Stimulated activated CD8-positive, alpha-beta memory T cell treated with anti-CD3 and anti-CD28 coated beads, Interleukin-12 subunit alpha, Interleukin-12 subunit beta, amount 100 ng/mL, for 24 hours (primary cell): ENCODE data around the gene THRAP3.
"Not testable (repeated sequence)": the region's sequence is repeated elsewhere in the genome, so short reads cannot be mapped to it uniquely, and the experiment has no call there.

Experiments
- DNase-seq: peaks from one replicate; pipeline ENCODE4 v3.0.0-alpha.2; 2020; ENCODE audit errors: extremely low read depth

Gene THRAP3, protein sequence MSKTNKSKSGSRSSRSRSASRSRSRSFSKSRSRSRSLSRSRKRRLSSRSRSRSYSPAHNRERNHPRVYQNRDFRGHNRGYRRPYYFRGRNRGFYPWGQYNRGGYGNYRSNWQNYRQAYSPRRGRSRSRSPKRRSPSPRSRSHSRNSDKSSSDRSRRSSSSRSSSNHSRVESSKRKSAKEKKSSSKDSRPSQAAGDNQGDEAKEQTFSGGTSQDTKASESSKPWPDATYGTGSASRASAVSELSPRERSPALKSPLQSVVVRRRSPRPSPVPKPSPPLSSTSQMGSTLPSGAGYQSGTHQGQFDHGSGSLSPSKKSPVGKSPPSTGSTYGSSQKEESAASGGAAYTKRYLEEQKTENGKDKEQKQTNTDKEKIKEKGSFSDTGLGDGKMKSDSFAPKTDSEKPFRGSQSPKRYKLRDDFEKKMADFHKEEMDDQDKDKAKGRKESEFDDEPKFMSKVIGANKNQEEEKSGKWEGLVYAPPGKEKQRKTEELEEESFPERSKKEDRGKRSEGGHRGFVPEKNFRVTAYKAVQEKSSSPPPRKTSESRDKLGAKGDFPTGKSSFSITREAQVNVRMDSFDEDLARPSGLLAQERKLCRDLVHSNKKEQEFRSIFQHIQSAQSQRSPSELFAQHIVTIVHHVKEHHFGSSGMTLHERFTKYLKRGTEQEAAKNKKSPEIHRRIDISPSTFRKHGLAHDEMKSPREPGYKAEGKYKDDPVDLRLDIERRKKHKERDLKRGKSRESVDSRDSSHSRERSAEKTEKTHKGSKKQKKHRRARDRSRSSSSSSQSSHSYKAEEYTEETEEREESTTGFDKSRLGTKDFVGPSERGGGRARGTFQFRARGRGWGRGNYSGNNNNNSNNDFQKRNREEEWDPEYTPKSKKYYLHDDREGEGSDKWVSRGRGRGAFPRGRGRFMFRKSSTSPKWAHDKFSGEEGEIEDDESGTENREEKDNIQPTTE

DNA sequence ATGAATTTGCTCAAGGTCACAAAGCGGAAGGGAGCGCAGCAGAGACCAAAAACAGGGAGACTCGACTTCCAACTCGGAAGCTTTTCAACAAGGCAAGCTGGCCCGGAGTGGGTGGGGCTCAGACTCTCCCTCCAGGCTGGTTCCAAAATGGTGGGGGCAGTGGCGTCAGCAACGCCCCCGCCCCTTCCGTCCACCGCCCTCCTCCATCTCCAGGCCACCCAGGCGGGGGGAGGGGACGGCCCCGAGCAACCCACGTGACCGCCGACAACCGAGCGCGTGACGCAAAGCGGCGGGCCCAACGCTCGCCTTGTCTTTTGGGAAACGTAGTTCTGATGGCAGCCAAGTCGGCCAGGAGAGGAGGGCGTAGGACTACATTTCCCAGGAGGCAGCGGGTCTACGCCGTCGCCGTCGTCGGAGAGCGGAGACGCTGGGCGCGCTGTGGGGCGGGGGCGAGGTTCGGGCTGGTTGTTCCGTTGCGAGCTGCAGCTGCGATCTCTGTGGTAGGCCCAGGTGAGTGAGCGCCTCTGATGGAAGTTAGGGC is at the start of gene THRAP3:
TSS of gene THRAP3 (plus strand) at position 448 of the 541 bp plus-strand sequence. CDS start 58,121 bp downstream, outside the sequence.
- DNase-seq: peak; percentile 98

DNA sequence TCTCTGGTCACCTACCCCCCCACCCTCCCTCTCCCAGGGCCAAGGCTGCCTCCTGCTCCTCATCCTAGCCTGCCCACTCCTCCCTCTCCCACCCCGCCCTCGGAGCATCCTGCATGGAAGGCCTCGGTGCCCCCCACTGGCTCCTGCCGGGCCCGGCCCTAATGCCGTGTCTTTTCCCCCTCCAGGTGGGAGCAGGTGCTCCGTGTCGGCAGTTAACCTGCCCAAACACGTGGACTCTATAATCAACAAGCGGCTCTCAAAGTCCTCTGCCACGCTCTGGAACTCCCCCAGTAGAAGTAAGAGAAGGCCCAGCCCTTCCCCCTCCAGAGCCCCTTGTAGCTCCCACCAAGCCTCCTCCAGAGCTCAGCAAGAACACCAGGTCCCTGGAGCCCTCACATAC is 49.5 kb upstream of the THRAP3 start:
- DNase-seq: no peak

DNA sequence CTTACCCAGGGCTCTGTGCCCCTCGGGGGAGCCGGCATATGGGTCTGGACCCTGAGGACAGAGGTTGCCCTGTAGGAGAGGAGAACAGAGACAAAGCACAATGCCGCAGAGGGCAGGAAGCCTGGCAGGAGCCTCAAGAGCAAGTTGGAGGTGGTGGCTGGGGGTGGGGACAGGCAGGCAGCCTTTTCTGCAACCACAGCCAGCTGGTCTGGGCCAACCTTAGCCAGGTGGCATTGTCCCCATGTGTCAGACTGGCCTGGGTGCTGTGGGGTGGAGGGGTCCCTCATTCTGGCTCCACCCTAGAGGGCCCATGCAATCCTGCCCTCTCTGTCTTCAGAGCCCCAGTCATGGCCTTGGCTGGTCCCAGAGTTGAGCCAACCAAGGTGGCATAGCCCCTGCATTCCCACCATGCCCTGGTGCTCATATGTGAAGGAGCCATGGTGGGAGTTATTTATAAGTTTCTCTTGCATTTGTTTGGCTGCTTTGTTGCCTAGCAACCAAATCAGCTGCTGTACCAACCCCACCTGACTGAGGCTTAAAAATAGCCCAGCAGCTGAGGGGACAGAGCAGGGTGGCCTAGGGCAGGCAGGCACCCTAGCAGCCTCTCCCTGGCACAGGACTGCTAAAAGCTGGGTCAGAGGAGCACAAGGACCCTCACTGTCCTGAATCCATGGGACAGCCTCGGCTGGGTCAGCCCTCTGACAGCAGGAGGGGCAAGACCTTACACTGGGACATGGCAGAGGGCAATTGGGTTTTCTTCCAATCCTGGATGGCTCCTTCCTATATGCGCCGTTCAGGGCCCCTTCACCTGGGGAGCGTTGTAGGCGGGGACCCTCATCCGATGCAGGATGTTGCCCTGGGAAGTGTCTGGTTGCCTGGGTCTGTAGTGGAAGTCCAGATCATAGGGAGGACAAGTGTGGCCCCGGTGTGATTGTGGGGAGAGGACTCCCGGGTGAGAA is 48.8 kb upstream of the THRAP3 start:
- DNase-seq: no peak

DNA sequence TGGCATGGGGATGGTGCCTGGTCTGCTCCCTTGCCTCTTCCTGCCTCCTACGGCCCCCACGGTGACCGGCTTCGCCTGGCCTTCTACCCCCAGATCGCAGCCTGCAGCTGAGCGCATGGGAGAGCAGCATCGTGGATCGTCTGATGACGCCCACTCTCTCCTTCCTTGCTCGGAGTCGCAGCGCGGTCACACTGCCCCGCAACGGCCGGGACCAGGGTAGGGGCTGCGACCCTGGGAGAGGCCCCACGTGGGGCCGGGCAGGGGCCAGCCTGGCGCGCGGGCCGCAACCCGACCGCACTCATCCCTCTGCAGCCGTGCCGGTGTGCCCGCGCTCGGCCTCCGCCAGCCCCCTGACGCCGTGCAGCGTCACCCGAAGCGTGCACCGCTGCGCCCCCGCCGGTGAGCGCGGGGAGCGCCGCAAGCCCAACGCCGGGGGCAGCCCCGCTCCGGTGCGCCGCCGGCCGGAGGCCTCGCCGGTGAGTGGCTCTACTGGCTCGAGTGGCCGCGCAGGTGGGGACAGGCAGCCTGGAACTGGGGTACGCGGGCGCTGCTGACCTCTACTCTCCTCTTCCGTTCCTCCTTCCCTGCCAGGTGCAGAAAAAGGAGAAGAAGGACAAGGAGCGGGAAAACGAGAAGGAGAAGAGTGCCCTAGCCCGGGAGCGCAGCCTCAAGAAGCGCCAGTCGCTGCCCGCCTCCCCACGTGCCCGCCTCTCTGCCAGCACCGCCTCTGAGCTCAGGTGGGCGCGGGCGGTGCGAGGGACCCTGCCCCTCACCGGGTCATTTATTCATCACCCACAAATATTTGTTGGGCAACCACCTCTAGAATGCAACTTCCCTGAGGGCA is 47.9 kb upstream of the THRAP3 start:
- no peak for DNase-seq

DNA sequence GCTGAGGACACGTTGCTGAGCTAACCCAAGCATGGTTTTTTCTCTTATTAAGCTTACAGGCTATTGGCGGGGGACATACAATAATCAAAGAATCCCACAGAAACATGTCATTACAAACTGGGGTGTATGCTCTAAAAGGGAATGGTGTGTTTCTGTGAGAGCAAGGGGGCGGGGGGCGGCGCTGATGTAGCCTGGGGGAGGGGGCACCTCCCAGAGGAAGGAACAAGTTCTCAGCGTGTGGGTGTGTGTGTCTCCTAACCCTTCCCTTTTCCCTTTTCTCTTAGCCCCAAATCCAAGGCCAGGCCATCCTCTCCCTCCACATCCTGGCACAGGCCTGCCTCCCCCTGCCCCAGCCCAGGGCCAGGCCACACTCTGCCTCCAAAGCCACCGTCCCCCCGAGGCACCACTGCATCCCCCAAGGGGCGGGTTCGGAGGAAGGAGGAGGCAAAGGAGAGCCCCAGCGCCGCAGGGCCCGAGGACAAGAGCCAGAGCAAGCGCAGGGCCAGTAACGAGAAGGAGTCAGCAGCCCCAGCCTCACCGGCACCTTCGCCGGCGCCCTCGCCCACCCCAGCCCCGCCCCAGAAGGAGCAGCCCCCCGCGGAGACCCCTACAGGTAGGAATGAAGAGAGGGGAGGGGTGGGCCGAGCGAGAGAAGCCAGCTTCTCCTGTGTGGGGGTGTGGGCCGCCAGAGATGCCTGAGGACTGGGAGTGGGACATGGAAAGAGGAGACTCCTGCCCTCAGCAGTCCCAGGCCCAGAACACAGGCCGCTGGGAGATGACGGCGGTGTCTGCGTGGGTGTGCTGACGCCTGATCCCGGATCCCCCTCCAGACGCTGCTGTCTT is 46.4 kb upstream of the THRAP3 start:
- DNase-seq: no peak

DNA sequence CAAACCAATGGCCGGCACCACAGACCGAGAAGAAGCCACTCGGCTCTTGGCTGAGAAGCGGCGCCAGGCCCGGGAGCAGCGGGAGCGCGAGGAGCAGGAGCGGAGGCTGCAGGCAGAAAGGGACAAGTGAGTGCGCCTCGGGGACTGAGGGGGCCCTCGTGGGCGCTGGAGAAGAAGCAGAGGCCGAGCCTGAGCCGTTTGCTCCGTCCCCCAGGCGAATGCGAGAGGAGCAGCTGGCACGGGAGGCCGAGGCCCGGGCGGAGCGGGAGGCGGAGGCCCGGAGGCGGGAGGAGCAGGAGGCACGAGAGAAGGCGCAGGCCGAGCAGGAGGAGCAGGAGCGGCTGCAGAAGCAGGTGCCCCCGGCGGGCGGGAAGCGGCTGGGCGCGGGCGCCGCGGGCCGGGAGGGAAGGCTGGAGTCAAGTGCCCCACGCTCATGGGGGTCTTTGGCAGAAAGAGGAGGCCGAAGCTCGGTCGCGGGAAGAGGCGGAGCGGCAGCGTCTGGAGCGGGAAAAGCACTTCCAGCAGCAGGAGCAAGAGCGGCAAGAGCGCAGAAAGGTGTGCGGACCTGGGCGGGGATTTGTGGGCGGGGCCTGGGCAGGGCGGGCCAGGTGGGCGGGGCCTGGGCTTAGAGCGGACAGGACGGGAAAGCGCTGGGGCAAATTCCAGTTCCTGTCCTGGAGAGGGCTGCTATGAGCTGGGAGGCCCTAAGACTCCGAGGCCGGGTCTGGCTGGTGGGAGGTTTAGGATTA is 45.6 kb upstream of the THRAP3 start:
- DNase-seq: no peak

DNA sequence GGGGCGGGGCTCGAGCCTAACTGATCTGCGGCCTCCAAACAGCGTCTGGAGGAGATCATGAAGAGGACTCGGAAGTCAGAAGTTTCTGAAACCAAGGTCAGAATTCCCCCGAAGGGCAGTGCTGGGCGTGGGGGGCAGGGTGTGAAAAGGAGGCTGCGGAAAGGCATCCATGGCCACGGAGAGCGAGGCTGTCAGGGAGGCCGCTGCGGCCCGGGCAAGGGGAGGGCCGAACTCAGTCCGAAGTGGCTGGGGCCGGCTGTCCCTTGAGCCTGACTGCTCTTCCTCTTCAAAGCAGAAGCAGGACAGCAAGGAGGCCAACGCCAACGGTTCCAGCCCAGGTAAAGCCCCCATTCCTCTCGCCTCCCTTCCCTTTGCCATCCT is 45.0 kb upstream of the THRAP3 start:
- DNase-seq: no peak

DNA sequence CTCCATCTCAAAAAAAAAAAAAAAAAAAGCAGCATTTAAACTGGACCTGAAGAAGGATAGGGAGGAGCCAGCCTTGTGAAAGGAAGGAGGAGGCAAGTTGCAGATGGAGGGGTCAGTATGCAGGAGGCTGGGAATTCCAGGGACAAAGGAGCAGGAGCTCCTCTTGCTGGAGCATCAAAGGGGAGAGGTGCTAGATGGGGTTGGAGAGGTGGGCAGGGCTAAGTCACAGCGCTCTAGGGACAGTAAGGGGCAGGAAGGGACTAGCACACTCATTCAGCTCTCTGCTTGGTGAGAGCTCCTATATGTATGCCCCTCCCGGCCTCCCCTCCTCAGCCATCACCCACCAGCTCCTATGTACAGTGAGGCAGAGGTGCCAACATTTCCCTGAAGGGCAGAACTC is 41.5 kb upstream of the THRAP3 start:
- no peak for DNase-seq

DNA sequence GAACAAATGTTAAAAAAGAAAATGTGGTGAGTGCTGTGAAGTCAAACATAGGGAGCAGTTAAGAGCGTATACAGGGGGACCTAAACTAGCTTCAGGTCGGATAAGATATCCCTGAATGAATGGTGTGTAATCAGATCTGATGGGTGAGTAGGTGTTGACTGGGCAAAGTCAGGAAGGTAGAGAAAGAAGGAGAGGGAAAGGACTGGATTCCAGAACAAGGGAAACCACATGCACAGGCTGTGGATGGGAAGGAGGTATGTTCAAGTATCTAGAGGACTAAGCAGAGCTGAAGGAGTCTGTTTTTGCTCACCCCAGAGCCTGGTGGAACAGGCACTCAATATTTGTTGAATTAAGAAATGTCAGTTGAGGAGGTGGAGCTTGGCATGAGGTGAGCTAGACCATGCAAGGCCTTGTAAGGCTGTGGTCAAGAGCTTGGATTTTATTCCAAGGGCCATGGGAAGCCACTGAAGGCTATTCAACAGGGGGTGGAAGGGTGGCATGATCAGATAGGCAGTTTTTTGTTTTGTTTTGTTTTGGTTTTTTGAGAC is 40.9 kb upstream of the THRAP3 start:
- no peak for DNase-seq

DNA sequence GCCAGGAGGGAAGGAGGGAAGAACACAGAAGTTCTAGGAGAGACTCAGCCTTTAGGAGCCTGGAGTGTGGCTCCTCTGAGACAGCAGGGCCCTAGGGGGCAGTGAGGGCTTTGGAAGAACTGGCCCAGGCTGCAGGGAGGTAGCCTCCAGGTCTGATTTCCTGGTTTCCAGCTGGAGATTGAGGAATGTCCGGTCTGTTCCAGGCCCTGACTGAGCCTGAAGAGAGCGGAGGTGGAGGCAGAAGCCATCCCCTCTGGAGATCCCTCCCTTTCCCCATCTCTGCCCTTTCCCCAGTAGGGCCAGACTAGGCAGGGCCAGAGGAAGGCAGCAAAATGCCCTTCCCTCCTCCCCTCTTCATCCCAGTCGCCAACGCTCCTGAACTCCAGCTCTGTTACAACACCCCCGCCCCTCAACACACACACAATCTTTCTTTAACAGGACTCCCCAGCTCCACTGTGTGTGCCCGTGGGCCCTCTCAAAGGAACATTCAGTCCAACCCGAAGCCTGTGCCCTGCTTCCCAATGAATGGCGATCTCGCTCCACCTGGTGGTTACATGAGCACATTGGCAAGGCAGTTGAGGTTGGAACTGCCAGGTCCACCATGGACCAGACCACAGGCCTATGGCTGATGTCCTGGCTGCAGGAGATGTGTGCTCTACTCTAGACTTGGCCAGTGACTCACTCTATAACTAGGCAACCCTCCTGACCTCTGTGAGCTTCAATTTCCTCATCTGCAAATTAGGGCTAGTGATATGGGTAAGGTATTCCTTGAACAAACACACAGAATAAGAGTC is 36.2 kb upstream of the THRAP3 start:
- peak; percentile 39 for DNase-seq

DNA sequence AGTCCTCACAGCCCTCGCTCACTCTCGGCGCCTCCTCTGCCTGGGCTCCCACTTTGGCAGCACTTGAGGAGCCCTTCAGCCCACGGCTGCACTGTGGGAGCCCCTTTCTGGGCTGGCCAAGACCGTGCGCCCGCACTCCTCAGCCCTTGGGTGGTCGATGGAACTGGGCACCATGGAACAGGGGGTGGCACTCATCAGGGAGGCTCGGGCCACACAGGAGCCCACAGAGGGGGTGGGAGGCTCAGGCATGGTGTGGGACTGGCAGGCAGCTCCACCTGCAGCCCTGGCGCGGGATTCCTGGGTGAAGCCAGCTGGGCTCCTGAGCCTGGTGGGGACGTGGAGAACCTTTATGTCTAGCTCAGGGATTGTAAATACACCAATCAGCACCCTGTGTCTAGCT is 27.4 kb upstream of the THRAP3 start:
- not testable (repeated sequence) for DNase-seq

DNA sequence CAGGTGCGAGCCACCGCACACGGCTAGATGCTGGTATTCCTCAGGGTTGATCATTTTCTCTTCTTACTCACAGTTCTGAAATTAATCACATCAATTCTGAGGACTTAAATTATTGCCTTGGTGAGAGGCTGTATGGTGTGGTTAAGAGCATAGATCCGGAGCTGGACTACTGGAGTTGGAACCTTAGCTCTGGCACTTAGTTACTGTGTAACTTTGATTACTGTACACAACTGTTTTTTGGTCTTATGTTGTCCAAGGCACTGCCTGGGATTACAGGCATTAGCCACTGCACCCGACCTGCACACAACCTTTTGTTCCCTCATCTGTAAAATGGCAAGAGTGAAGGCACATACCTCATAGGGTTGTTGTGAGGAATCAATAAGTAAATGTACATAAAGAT is 25.6 kb upstream of the THRAP3 start:
- no peak for DNase-seq

DNA sequence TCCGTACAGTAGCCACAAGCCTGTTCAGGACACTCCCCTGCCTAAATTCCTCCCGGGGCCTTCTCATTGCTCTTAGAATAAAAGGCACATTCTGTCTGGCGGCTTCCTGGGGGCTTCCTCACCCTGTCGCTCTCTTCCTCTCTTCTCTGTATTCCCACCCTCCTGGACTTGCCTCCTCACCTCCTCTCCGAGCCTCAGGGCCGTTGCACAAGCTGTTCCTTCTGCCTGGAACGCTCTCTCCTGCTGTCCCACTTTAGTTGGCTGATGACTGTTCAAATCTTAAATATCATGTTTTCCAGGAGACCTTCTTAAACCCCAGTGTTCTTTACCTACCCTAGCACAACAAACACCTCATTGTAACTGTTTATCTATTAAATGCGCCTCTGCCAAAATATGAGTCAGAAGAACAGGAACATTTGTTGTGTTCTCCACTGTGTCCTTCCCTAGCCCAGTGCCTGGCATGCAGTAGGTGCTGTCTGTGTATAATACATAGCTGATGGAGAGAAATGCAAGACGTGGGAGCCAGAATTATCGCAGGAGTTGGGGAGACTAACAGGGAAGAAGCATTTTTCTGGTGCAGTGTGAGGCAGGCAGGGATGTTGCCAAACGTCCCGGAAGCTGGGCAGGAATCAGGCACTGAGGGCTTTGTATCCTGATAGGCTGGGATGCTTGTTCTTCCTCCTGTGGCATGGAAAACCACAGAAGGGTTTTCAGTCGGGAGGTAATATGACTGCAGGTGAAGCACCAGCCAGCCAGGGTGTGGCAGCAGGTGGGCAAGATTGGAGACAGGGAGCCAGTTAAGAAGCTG is 24.1 kb upstream of the THRAP3 start:
- no peak for DNase-seq

DNA sequence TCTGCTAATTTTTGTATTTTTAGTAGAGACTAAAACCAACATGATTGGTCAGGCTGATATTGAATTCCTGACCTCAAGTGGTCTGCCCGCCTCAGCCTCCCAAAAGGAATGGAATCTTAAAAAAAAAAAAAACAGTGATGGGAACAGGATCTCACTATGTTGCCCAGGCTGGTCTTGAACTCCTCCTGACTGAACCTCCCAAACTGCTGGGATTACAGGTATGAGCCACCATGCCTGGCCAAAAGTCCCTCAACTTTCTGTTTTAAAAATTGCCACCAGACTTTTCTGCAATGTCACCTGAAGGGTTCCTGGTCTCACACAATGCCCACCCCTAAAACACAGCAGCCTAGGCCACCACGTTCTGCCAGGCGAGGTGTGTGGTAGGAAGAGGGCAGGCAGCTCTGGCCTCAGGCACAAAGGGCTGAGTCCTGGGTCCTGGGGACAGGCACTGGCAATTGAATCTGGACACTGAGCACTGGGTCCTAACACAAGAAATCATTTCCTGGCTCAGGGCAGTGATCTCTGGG is 21.2 kb upstream of the THRAP3 start:
- DNase-seq: no peak

DNA sequence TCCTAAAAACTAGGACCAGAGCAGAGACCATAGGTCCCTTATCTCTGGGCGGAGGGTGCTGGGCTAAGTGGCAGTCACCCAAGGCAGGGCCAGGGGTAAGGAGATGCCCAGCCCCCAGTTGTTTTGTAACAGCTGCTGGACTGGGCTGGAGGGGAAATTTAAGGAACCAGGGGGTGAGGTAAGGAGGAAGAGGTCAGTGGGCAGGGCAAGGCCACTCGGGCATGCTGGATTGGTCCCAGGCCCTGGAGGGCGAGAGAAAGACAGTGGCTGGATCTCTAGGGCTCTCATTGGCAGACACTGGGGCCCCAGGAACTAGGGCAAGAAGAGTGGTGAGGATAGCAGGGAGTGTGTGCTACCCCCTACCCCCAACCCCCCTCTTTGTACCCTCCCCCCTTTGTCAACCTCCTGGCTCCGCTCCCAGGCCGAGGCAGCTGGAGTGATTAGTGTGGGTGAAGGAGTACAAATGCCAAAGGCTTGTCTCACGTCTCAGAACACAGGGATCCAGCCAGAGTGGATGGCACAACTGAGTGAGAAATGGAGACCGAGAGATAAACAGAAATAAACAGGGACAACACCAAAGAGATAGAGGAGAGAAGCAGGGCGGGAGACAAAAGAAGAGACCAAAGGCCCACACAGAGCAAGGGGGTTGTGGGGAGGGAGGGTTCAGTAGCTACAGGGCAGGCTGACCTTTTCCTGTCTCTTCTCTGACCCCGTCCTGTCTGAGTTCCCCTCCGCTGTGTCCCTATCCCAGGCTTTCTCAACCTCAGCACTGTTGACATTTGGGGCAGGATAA is 20.5 kb upstream of the THRAP3 start:
- no peak for DNase-seq
